ENCODE data around the gene ARFGAP3.

Gene ARFGAP3

GRCh38 chr22:42836026-42836425 is 21.0 kb downstream of the ARFGAP3 start:
- TF ChIP-seq, protein P1, sequence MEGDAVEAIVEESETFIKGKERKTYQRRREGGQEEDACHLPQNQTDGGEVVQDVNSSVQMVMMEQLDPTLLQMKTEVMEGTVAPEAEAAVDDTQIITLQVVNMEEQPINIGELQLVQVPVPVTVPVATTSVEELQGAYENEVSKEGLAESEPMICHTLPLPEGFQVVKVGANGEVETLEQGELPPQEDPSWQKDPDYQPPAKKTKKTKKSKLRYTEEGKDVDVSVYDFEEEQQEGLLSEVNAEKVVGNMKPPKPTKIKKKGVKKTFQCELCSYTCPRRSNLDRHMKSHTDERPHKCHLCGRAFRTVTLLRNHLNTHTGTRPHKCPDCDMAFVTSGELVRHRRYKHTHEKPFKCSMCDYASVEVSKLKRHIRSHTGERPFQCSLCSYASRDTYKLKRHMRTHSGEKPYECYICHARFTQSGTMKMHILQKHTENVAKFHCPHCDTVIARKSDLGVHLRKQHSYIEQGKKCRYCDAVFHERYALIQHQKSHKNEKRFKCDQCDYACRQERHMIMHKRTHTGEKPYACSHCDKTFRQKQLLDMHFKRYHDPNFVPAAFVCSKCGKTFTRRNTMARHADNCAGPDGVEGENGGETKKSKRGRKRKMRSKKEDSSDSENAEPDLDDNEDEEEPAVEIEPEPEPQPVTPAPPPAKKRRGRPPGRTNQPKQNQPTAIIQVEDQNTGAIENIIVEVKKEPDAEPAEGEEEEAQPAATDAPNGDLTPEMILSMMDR (IDR thresholded peaks at IDR 0.05; ENCODE audit: insufficient read depth, missing control alignments), result no peak

GRCh38 chr22:42834177-42834949 is 22.7 kb downstream of the ARFGAP3 start:
- TF ChIP-seq, protein P1 (IDR thresholded peaks at IDR 0.05; ENCODE audit: insufficient read depth, missing control alignments), result no peak
- FAIRE-seq, result no peak
- DNase-seq (ENCODE audit: insufficient read length, low spot score), result no peak

More at GRCh38 chr22:42836026-42836425, 21.0 kb downstream of the ARFGAP3 start:
- FAIRE-seq (no peak), DNase-seq (ENCODE audit: insufficient read length, low spot score) (no peak)

GRCh38 chr22:42833104-42833503 is 24.0 kb downstream of the ARFGAP3 start:
- TF ChIP-seq, protein P1 (IDR thresholded peaks at IDR 0.05; ENCODE audit: insufficient read depth, missing control alignments), result no peak
- FAIRE-seq (no peak), DNase-seq (ENCODE audit: insufficient read length, low spot score) (no peak)

- TF ChIP-seq, protein P1 (IDR thresholded peaks at IDR 0.05; ENCODE audit: insufficient read depth, missing control alignments), result no peak
- no peak for FAIRE-seq
Observed at GRCh38 chr22:42831712-42832111, 25.4 kb downstream of the ARFGAP3 start.

DNA sequence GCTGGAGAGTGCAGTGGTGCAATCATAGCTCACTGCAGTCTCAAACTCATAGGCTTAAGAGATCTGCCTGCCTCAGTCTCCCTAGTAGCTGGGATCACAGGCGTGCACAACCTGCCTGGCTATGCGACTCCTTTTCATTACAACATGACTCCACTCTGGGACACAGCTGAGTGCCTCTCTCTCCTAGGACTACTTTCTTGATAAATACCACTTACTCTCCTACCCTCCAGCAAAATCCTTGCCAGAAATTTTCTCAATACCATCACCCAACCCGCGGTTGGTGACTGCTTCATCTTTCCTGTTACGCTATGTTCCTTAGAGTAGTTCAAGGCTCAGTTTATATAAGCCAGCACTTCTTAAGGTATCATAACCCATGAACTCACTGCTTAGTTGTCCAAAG is 26.9 kb downstream of the ARFGAP3 start:
- FAIRE-seq (no peak), DNase-seq (ENCODE audit: insufficient read length, low spot score) (no peak)
- TF ChIP-seq, protein P1 (IDR thresholded peaks at IDR 0.05; ENCODE audit: insufficient read depth, missing control alignments), result no peak

More at GRCh38 chr22:42831712-42832111, 25.4 kb downstream of the ARFGAP3 start:
- DNase-seq (ENCODE audit: insufficient read length, low spot score), result no peak

DNA sequence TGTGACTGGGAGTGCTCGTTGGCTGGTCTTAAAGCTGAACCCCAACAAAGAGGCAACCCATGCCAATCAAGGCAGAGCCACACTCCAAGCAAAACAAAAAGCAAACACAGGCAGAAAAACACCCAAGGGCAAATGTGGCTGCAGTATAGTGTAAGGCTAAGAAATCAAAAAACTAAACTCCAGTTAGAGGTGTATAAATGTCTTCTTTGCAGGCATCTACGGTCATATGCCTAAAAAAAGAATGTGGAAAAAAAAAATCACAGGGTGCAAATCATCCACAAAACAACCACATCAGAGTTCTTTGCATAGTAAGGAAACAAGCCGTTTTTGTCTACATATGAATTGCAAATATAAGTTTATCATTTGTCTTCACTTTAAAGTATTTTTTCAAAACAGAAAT is 27.8 kb downstream of the ARFGAP3 start:
- no peak for FAIRE-seq
- no peak for DNase-seq (ENCODE audit: insufficient read length, low spot score)
- TF ChIP-seq, protein P1 (IDR thresholded peaks at IDR 0.05; ENCODE audit: insufficient read depth, missing control alignments), result no peak

GRCh38 chr22:42825796-42826195 is 31.3 kb downstream of the ARFGAP3 start:
- TF ChIP-seq, protein P1 (IDR thresholded peaks at IDR 0.05; ENCODE audit: insufficient read depth, missing control alignments), result no peak
- no peak for FAIRE-seq

More at GRCh38 chr22:42825796-42826195, 31.3 kb downstream of the ARFGAP3 start:
- no peak for DNase-seq (ENCODE audit: insufficient read length, low spot score)
